ENCODE data around the gene XYLT1.

- no peak for TF ChIP-seq CREM (CRISPR knock-in tag; IDR thresholded peaks at IDR 0.05)
- TF ChIP-seq FOXP4 (CRISPR knock-in tag; IDR thresholded peaks at IDR 0.05): no peak
- TF ChIP-seq CTCF (IDR thresholded peaks at IDR 0.05): no peak
- no peak for TF ChIP-seq ZBTB43 (CRISPR knock-in tag; IDR thresholded peaks at IDR 0.05)
- TF ChIP-seq TEAD1 (CRISPR knock-in tag; IDR thresholded peaks at IDR 0.05): no peak
- no peak for TF ChIP-seq ELF4 (CRISPR knock-in tag; IDR thresholded peaks at IDR 0.05; ENCODE audit: low read depth)
- no peak for TF ChIP-seq NR3C1 (CRISPR knock-in tag; conservative IDR thresholded peaks at IDR 0.05; ENCODE audit: low read depth)
- TF ChIP-seq USF2 (CRISPR knock-in tag; IDR thresholded peaks at IDR 0.05): no peak
Measured at GRCh38 chr16:17237350-17237944, 233.3 kb downstream of the XYLT1 start.
